Fibroblast of lung (primary cell): ENCODE results near the gene ITGBL1.

Source experiments
- CTCF ChIP-seq, 2 donors: IDR thresholded peaks in 1 of 2; conservative IDR thresholded peaks in 1 of 2; 1 replicate in 1 of 2; 2 replicates in 1 of 2; pipeline ENCODE4 v1.5.1; 2011 to 2012; ENCODE audit warnings: low read length in 2 of 2, control low read depth in 1 of 2, inconsistent platforms in 1 of 2, low read depth in 1 of 2, mild to moderate bottlenecking in 1 of 2
- EZH2 ChIP-seq: IDR thresholded peaks from 2 replicates; pipeline ENCODE4 v1.5.1; 2012; ENCODE audit warnings: low read length, control low read depth, mild to moderate bottlenecking; ENCODE audit errors: missing control alignments

GRCh38 chr13:101425156-101425471, 27.4 kb upstream of the ITGBL1 start:
- TF ChIP-seq CTCF (conservative IDR thresholded peaks at IDR 0.05 in 1 of 2, IDR thresholded peaks at IDR 0.05 in 1 of 2; ENCODE audit: low read depth in 1 of 2, low read length in 2 of 2) (no peak), EZH2 (no peak)
